ENCODE data around the gene TTYH1.

- TF ChIP-seq CTCF (IDR thresholded peaks at IDR 0.05) (no peak), POLR2A (IDR thresholded peaks at IDR 0.05) (no peak)
These were observed 31.9 kb upstream of the TTYH1 start for GRCh38 chr19:54383330-54383729.

All from adrenal gland (tissue), 5 donors.